GM18951 (cell line): Measurements from ENCODE around the gene GALNT2.

ENCODE experiments used
- POLR2A ChIP-seq: IDR thresholded peaks from 4 replicates; pipeline ENCODE4 v1.6.1; 2011; ENCODE audit warnings: mild to moderate bottlenecking; ENCODE audit not compliant: insufficient read length, insufficient read depth; ENCODE audit errors: extremely low read depth
- in situ Hi-C: fragments of 300-500 bp; cut with MboI; formaldehyde crosslinking; loops from one replicate; pipeline ENCODE4 v1.12.0; 2022; ENCODE audit warnings: low sequenced_read_pairs, mixed read lengths, inconsistent platforms; ENCODE audit not compliant: unreplicated experiment

Gene GALNT2

DNA sequence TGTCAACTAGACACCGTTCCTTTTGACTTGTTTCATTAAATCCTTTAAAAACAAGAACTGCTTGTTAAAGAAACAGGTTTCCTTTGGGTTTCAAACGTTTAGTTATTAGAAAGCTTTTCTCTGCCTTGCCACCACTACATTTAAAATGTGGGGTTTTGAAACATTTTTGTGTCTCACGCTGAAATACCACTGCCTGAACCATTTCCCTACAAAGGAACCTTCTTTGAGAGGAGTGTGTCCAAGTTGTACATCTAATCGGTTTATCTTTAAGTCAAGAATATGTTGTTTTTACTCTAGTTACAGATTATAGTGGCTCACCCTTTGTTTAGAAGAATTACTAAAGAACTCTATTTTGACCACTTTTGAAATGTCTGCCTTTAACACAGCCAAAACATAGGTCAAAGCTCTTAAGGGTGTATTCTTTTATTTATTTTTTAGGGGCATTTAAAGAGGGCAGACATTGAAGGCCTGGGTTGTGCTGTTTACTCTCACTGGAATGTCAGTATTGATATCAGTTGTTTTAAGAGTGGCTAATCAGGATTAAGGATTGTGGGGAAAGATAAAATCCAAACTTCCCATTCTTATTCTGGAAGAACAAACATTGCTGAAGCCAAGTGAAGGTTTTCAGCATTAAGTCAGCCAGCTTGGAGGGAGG, 143.4 kb downstream of the GALNT2 start:
- TF ChIP-seq POLR2A: no peak
- in situ Hi-C loops: no loop called here

DNA sequence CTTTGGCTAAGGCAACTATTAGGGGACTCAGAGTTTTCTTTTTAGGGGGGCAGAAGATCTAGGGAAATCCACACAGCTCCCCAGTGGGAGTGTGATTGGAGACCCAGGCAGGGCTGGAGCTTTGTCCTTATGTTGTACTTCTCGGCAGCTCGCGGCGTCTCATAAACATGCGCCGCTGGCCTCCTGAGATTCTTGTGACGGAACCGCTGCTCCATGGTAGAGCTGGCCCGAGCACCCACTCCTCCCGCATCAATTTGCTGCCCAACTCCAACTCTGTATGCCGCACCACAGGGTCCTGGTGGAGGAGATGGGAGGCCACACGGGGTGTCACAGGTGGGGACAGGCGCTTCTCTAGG, 143.9 kb downstream of the GALNT2 start:
- in situ Hi-C loops: no loop called here

DNA sequence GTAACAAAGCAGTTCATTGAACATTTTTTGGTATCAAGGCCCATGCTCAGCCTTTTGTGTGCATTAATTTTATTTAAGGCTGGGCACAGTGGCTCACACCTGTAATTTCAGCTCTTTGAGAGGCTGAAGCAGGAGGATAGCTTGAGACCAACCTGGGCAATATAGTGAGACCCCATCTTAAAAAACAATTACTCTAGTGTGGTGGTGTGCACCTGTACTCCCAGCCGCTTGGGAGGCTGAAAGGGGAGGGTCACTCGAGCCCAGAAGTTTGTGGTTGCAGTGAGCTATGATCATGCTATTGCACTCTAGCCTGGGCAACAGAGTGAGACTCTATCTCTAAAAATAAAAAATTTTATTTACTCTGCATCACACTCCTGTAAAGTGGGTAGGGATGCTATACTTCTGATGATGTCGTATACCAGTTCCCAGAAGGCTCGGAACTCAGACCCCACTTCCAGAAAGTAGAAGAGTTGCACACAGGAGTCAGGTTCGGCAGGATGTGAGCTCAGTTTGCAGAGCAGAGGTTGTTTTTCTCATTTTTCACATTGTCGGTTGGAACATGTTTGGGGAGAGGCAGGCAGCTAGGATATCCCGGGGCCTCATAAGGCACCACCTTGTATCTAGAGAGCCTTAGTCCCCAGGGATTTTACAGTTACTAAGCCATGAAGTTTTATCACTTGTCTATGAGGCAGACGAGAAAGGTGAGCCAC, 144.6 kb downstream of the GALNT2 start:
- no peak for TF ChIP-seq POLR2A
- in situ Hi-C loops: no loop called here

More for the DNA sequence above, 143.9 kb downstream of the GALNT2 start:
- no peak for TF ChIP-seq POLR2A

DNA sequence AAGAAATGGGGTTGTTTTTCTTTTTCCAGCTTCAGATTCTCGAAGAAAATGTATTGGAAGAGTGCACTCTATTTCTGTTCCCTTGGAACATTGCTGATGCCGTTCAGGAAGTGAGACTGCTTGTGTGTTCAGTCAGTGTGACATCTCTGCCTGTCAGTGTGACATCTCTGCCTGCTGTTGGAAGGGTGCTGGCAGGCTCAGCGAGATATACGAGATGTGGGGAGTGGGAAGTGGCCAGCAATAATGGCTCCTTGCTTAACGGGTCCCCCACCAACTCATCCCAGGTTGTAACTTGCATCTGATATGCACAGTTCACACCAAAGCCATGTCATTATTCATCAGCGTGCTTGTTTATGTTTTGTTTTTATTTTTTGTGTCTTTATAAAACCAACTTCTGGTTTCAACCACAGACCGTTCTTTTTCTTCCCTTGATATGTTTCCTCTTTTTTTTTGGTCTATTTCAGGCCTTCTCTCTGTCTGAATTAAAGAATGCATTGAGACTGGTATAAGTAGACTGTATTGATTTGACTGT, 145.4 kb downstream of the GALNT2 start:
- in situ Hi-C loops: no loop called here
- no peak for TF ChIP-seq POLR2A

DNA sequence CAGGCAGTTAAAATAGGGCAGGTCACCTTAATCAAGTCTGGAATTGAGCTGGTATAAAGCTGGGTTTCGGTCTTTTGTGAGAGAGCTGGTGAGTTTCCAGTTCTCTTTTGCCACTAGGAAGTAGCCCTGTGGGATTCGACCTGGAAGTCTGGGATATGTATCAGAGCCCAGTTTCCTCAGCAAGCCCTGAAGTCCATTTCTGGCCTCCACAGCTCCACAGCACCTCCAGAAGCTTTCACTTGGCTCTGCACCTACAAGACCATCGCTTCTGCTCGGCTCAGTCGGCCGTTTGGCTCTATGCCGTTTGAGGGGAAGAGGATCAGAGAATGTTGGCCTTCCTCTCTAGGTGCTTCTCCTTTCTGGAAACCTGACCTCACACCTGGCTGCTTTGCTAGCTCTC, 148.0 kb downstream of the GALNT2 start:
- in situ Hi-C loops: no loop called here
- no peak for TF ChIP-seq POLR2A

DNA sequence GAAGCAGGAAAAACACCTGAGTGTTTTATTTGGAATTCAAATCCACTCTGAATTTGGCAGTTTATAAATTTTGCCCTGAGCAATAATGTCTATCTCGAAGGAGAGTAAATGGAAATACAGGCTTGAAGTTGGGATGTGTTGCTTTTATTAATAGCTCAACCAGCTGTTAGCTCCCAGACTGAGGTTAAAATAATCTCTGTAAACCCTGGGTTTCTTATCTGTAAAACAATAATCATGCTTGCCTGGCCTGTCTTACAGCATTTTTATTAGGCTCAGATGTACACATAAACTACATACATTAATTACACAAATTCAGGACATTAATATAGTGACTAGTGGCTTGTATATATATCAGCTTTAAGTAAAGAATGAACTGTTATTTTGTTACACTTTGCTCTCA, 148.5 kb downstream of the GALNT2 start:
- no peak for TF ChIP-seq POLR2A
- in situ Hi-C loops: no loop called here

DNA sequence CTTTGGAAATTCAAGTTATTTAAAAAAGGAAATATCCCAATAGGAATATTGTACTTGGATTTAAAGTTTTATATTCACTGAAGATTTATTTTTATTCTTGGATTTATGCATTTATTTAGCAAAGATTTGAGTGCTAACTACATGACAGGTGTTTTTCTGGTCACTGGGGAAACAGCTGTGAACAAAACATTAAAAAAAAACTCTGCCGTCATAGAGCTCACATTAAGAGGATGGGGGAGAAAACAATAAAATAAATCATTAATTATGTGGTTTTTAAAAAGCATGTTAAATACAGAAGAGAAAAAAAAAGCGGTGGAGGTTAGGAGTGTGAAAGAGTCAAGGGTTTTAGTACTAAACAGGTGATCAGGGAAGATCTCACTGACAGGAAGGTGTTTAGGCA, 149.9 kb downstream of the GALNT2 start:
- in situ Hi-C loops: no loop called here
- no peak for TF ChIP-seq POLR2A

DNA sequence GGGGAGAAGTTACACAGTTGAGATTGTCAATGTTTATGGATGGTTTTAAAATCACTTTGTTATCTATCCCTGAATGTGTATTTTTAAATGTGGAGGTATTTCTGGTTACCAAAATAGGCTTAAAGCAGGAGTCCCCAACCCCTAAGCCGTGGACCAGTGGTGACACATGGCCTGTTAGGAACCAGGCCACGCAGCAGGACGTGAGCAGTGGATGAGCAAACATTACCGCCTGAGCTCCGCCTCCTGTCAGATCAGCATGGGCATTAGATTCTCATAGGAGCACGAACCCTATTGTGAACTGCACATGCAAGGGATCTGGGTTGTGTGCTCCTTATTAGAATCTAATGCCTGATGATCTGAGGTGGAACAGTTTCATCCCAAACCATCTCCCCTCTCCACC, 151.6 kb downstream of the GALNT2 start:
- in situ Hi-C loops: no loop called here
- no peak for TF ChIP-seq POLR2A

DNA sequence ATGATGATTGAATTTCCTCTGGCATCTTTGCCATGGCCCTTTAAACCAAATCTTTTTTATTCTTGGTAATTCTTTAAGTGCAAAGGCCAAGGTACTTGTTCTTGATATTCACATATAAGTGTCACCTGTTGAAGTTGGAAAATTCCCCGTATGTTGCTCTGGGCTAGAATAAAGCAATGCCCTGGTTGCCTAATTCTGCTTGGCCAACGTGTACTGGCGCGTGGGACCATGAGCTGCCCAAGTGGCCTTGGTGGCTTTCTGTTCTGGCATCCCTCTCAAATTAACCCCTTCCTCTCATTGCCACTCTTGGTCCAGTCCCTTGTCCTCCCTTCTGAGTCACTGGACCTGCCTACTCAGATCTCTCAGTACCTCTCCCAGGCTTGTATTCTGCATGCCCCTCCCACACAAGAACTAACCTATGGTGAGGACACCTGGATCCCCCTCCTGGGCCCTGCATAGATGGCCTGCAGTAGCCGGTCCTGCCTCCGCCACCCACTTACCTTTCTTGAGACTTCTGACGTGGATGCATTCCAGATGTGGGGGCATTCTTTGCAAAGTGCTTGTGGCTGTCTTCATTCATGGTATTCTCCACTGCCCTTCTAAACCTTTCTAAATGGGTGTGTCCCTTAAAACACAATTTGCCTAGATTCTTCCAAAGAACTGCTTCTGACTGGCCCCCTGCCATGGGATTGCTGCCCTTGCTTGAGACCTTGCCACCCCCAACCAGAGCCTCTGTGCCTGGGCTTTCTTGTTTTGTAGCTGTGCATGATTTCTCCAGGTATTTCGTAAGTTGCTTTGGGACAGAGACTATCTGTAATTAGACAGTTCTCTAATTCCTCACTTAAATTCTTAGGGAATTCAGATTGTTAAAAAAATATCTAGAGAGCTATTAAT, 152.4 kb downstream of the GALNT2 start:
- TF ChIP-seq POLR2A: no peak
- in situ Hi-C loops: no loop called here

DNA sequence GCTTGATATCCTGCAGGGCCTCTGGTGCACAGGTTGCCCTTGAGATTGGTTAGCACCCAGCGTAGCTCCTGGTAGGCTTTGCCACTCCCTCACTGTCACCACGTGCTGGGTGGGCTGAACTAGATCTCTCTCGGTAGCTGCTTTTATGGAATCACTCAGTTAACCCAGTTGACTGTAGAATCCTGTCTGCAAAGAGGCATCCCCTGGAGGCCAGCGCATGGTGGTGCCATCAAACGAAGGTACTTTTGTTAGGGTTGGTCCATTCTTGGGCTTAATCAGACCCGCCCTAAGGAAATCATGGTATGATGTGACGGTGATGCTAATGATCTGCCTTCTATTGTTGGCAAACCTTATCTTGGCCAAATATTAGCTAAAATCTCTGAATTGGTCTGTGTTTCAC, 153.4 kb downstream of the GALNT2 start:
- no peak for TF ChIP-seq POLR2A
- in situ Hi-C loops: no loop called here

DNA sequence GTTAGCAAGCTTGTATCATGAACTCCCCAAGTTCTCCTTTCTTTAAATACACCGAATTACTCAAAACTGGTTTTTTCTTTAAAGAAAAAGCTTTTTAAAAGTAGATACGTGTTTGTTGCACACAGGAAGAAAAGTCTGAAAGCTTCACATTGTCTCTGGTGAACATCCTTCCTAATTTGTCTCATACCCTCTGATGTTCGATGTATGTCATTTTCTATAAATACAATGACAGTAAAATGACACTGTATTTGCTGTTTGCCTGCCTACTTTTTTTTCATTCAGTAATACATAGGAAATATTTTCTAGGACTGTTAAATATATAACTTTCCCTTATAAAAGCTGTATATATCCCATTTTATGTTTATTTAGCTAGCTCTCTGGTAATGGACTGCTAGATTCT, 153.9 kb downstream of the GALNT2 start:
- TF ChIP-seq POLR2A: no peak
- in situ Hi-C loops: no loop called here

DNA sequence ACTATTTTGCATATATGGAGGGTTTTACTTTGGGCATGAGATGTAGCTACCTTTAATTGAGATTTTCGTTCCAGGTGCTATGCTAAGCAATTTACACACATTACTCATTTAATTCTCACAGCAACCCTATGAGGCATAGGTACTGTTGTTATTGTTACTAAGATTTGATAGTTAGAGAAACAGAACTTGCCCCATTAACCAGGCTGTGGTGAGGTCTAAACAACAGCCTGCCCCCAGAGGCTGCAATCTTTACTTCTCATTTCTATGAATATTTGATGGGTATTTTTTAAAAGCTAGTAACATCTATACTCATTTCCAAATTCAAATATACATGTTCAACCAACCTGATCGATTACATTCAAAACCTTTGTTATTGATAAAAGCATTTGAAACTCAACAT, 155.6 kb downstream of the GALNT2 start:
- TF ChIP-seq POLR2A: no peak
- in situ Hi-C loops: no loop called here
